HL-60 (cell line): ENCODE results near the gene BRCA2.

ENCODE experiments used
- POLR2AphosphoS5 ChIP-seq: IDR thresholded peaks from 2 replicates; pipeline ENCODE4 v1.6.1; 2012; ENCODE audit warnings: low read depth
- REST ChIP-seq: IDR thresholded peaks from 2 replicates; pipeline ENCODE4 v1.6.1; 2012; ENCODE audit warnings: low read depth; ENCODE audit not compliant: insufficient replicate concordance

GRCh38 chr13:32320528-32320927, 5.2 kb downstream of the BRCA2 start:
- TF ChIP-seq REST (no peak), POLR2AphosphoS5 (no peak)
